Lung (tissue), 12 donors: ENCODE data around the gene GCK. TPM values are rescaled to one million over a fixed set of nuclear protein-coding genes. Genes with fewer than 3 reads are reported as not detected.

Experiments
- ATAC-seq: fragments of 200-7000 bp; cut with Tn5 transposase; one replicate; pipeline ENCODE4 v1.9.1; 2020; ENCODE audit warnings: moderate number of reproducible peaks; ENCODE audit not compliant: insufficient read depth, low FRiP score
- DNase-seq, 3 donors: peaks; one replicate each; pipeline ENCODE4 v3.0.0-alpha.2; 2013 to 2017
- H3K27ac ChIP-seq, 2 donors: one replicate each; pipeline ENCODE4 v1.5.1; 2013; ENCODE audit warnings: mild to moderate bottlenecking in 2 of 2, moderate library complexity in 2 of 2, control low read depth in 1 of 2, inconsistent platforms in 1 of 2, low read depth in 1 of 2, low read length in 1 of 2
- H3K27me3 ChIP-seq, 3 donors: one replicate each; pipeline ENCODE4 v1.5.1; 2013; ENCODE audit warnings: low read length in 2 of 3; ENCODE audit not compliant: control insufficient read depth in 3 of 3, insufficient read depth in 3 of 3
- H3K36me3 ChIP-seq, 4 donors: one replicate each; pipeline ENCODE4 v1.5.1; 2013; ENCODE audit warnings: low read length in 4 of 4, mild to moderate bottlenecking in 1 of 4, moderate library complexity in 1 of 4; ENCODE audit not compliant: control insufficient read depth in 4 of 4, insufficient read depth in 4 of 4
- H3K4me1 ChIP-seq, 5 donors: one replicate each; pipeline ENCODE4 v1.5.1; 2013; ENCODE audit warnings: low read length in 5 of 5, mild to moderate bottlenecking in 2 of 5, moderate library complexity in 1 of 5; ENCODE audit not compliant: control insufficient read depth in 5 of 5, insufficient read depth in 5 of 5
- H3K4me3 ChIP-seq: one replicate; pipeline ENCODE4 v1.5.1; 2013; ENCODE audit warnings: mild to moderate bottlenecking, control low read depth, moderate library complexity
- H3K9ac ChIP-seq, 2 donors: one replicate each; pipeline ENCODE4 v1.5.1; 2013; ENCODE audit warnings: low read length in 2 of 2, control low read depth in 1 of 2; ENCODE audit not compliant: insufficient read depth in 1 of 2
- H3K9me3 ChIP-seq, 4 donors: one replicate each; pipeline ENCODE4 v1.5.1; 2013; ENCODE audit warnings: low read length in 3 of 4, mild to moderate bottlenecking in 1 of 4, moderate library complexity in 1 of 4; ENCODE audit not compliant: control insufficient read depth in 4 of 4, insufficient read depth in 3 of 4
- CTCF ChIP-seq: IDR thresholded peaks from 2 replicates; pipeline ENCODE4 v1.5.1; 2012; ENCODE audit warnings: mild to moderate bottlenecking; ENCODE audit errors: control extremely low read depth, extremely low read depth
- WGBS, 2 donors: extraction: QIAGEN DNeasy Blood & Tissue Kit; methylation state at CpG; one replicate each; pipeline ENCODE4 v1.1.7; 2013; 5-methylcytosine and 5-hydroxymethylcytosine counted together
- polyA plus RNA-seq, 2 donors: library from polyadenylated mRNA; stranded (reverse); fragments of 200-250 nt; gene quantifications; one replicate each; pipeline ENCODE4 v1.2.1, GENCODE V29; 2013
- total RNA-seq, 2 donors: library from RNA; depleted of rRNA in 1 of 2; stranded (reverse); fragments of >200 nt in 1 of 2; gene quantifications; one replicate each; pipeline ENCODE4 v1.2.1, GENCODE V29; 2014 to 2021
- donor health status: control.
- donor health status: control.
- donor health status: Bipolar disorder and iron deficiency.
- donor health status: healthy.
- donor health status: DM: yes; HTN: yes; CAD: no.

The GCK gene
- total and polyA plus RNA-seq, 4 donors, result 0.25 to 1.1 (median 0.43) TPM

GRCh38 chr7:44226396-44226753 lies 37.1 kb upstream of the GCK start:
- Histone ChIP-seq H3K4me3 (no peak overlapping the region), H3K4me1 (peaks cover 0 to 8% (median 2%) of the 10 kb centered on the region in 5 donors), H3K27ac (no peak overlapping the region), H3K27me3 (peaks cover 0 to 10% (median 2%) of the 10 kb centered on the region in 3 donors), H3K9me3 (no peaks in the 10 kb centered on the region), H3K9ac (no peak overlapping the region), H3K36me3 (no peaks in the 10 kb centered on the region)
- 39 to 59% methylated on average over 17 of the region's 17 CpGs for WGBS, 2 donors
- ATAC-seq, result no peak
- DNase-seq, result no peak
- TF ChIP-seq CTCF, result no peak

- 59 to 76% methylated on average over 26 of the region's 26 CpGs for WGBS, 2 donors
- H3K36me3 ChIP-seq, result no peaks in the 10 kb centered on the region
- H3K9me3 ChIP-seq, result no peaks in the 10 kb centered on the region
- H3K27ac ChIP-seq, result no peak overlapping the region
- no peak for DNase-seq
- H3K9ac ChIP-seq, result no peak overlapping the region
- H3K4me3 ChIP-seq, result no peak overlapping the region
- peaks cover 0 to 10% (median 2%) of the 10 kb centered on the region in 3 donors for H3K27me3 ChIP-seq
- ATAC-seq, result no peak
- H3K4me1 ChIP-seq, result peaks cover 0 to 8% (median 2%) of the 10 kb centered on the region in 5 donors
- no peak for TF ChIP-seq CTCF
These were observed 36.5 kb upstream of the GCK start for GRCh38 chr7:44225566-44226395.

- ATAC-seq, result no peak
- Histone ChIP-seq H3K9ac (no peak overlapping the region), H3K4me3 (no peak overlapping the region), H3K27me3 (peaks cover 0 to 10% (median 2%) of the 10 kb centered on the region in 3 donors), H3K36me3 (no peaks in the 10 kb centered on the region), H3K4me1 (peaks cover 0 to 6% (median 1%) of the 10 kb centered on the region in 5 donors), H3K9me3 (no peaks in the 10 kb centered on the region), H3K27ac (no peak overlapping the region)
- TF ChIP-seq CTCF, result no peak
- no peak for DNase-seq
- 64 to 83% methylated on average over 10 of the region's 10 CpGs for WGBS, 2 donors
These were observed 35.8 kb upstream of the GCK start for GRCh38 chr7:44224974-44225565.
